Subcutaneous abdominal adipose tissue (tissue), 5 donors: ENCODE measurements around the gene DISP2.

Experiments
- H3K27ac ChIP-seq: one replicate; pipeline ENCODE4 v1.7.0; 2013; ENCODE audit warnings: low read depth, mild to moderate bottlenecking, inconsistent platforms, low read length, moderate library complexity
- H3K27me3 ChIP-seq, 5 donors: one replicate each; pipeline ENCODE4 v1.7.0; 2013; ENCODE audit warnings: low read length in 5 of 5, inconsistent platforms in 1 of 5; ENCODE audit not compliant: control insufficient read depth in 5 of 5, insufficient read depth in 4 of 5
- H3K36me3 ChIP-seq, 5 donors: one replicate each; pipeline ENCODE4 v1.7.0; 2013; ENCODE audit warnings: low read length in 5 of 5; ENCODE audit not compliant: control insufficient read depth in 5 of 5, insufficient read depth in 5 of 5
- H3K4me1 ChIP-seq, 5 donors: one replicate each; pipeline ENCODE4 v1.7.0; 2013; ENCODE audit warnings: low read length in 5 of 5, mild to moderate bottlenecking in 3 of 5, moderate library complexity in 1 of 5; ENCODE audit not compliant: control insufficient read depth in 5 of 5, insufficient read depth in 5 of 5
- H3K4me3 ChIP-seq, 5 donors: one replicate each; pipeline ENCODE4 v1.7.0; 2013; ENCODE audit warnings: low read length in 5 of 5, low read depth in 1 of 5
- H3K9ac ChIP-seq, 5 donors: one replicate each; pipeline ENCODE4 v1.7.0; 2013; ENCODE audit warnings: low read length in 5 of 5, mild to moderate bottlenecking in 4 of 5, moderate library complexity in 3 of 5
- H3K9me3 ChIP-seq, 5 donors: one replicate each; pipeline ENCODE4 v1.7.0; 2013; ENCODE audit warnings: low read length in 5 of 5; ENCODE audit not compliant: control insufficient read depth in 5 of 5
- donor health status: healthy.
- donor health status: healthy.
- donor health status: healthy.
- donor health status: healthy.
- donor health status: healthy.

DISP2 gene

DNA sequence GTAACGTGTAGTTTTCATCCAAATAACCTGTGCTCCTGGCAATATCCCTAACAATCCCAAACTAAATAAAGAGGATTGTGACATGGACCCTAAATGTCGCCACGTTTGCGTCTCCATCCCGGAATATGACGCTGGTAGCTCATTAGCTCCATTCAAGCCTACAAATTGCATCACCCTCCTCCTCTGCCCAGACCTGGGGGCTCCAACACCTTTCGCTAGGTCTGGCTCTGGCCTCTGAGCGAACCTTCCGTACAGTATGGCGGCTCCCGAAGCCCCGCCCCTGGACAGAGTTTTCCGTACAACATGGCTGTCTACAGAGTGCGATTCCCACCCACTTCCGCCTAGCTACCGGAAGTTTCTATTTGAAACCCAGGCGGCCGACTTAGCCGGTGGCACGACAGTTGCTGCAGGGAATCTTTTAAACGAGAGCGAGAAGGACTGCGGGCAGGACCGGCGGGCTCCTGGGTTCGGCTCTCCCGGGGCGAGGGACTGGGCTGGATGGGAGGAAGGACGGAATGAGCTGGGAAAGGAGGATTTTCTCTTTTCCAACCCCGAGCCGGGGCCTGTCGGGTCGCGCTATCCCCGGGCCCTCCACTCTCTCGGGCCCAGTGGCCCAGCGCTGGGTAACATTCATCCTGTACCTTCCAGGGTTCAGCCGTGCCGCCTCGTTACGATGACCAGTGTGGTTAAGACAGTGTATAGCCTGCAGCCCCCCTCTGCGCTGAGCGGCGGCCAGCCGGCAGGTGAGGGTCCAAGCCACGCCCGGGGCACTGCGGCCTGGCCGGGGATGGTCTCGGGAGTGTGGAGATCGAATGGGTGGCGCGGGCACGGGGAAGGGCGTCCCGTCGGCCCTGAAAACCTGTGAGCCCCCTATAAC lies 24.8 kb downstream of the DISP2 start, which contains the start of gene KNSTRN:
Gene KNSTRN, plus strand, starts transcription at position 142 of the 877 bp plus-strand sequence. Its CDS starts 115 bp downstream, at position 257.
- Histone ChIP-seq H3K36me3 (peaks cover 5 to 13% (median 9%) of the 10 kb centered on the region in 5 donors), H3K9me3 (no peaks in the 10 kb centered on the region), H3K9ac (peak within 1 kb of the TSS in 4 of 5 donors; percentile 82 to 94 (median 85)), H3K27me3 (no peaks in the 10 kb centered on the region), H3K27ac (no peak within 1 kb of the TSS), H3K4me3 (peak within 1 kb of the TSS; percentile 76 to 94 (median 88)), H3K4me1 (peaks cover 6 to 29% (median 24%) of the 10 kb centered on the region in 5 donors)

DNA sequence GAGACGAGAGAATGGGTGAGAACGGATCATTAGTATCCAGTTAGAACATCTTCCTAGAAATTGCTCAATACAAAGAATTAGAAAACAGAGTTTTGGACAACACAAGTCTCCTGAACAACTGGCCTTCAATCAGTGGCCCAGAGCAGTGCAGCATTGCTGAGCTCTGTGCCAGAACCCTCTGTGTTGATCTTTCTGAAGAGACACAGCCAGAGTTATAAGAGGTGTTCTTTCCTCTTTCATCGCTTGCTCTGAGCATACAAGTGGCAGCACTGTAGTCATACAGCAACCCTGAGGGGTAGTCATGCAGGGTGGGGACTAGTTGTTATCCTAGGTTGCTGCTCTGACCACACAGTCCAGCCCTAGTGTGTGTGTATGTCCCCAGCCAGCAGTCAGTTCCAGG lies 28.5 kb downstream of the DISP2 start:
- H3K27me3 ChIP-seq, result no peaks in the 10 kb centered on the region
- no peaks in the 10 kb centered on the region for H3K9me3 ChIP-seq
- H3K4me3 ChIP-seq, result no peak overlapping the region
- H3K27ac ChIP-seq, result no peak overlapping the region
- H3K9ac ChIP-seq, result no peak overlapping the region
- H3K4me1 ChIP-seq, result peaks cover 3 to 35% (median 27%) of the 10 kb centered on the region in 5 donors
- peaks cover 5 to 22% (median 13%) of the 10 kb centered on the region in 5 donors for H3K36me3 ChIP-seq

DNA sequence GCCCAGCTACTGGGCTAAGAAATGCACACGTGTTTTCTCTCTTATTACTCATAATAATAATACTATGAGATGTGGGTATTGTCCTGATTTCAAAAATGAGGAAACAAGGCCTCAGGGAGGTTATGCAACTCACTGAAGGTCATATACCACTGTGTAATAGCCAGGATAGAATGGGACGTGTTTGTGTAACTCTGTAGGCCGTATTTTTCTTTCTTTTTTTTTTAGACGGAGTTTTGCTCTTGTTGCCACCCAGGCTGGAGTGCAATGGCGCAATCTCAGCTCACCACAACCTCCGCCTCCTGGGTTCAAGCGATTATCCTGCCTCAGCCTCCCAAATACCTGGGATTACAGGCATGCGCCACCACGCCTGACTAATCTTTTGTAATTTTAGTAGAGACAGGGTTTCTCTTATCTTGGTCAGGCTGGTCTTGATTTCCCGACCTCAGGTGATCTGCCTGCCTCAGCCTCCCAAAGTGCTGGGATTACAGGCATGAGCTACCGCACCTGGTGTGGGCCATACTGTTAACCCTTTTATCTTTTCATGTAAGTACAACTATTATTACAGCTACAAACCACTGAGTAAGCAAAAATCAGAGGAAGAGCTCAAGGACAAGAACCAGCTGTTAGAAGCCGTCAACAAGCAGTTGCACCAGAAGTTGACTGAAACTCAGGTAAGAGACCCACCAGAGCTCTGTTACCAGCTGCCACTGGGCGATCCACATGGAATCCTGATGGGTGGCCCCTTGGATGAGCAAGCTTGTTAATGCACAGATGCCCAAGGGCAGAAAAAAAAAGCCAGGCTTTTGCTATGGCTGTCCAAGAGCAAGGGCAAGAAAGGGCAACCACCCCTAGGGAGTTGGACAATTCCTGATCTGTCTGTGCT lies 31.2 kb downstream of the DISP2 start:
- Histone ChIP-seq H3K27me3 (no peaks in the 10 kb centered on the region), H3K36me3 (peaks cover 16 to 35% (median 26%) of the 10 kb centered on the region in 5 donors), H3K4me1 (peaks cover 0 to 21% (median 11%) of the 10 kb centered on the region in 5 donors), H3K9me3 (no peaks in the 10 kb centered on the region), H3K9ac (peak overlapping the region in 1 of 5 donors; percentile 40), H3K27ac (peak overlapping the region; percentile 78), H3K4me3 (no peak overlapping the region)

DNA sequence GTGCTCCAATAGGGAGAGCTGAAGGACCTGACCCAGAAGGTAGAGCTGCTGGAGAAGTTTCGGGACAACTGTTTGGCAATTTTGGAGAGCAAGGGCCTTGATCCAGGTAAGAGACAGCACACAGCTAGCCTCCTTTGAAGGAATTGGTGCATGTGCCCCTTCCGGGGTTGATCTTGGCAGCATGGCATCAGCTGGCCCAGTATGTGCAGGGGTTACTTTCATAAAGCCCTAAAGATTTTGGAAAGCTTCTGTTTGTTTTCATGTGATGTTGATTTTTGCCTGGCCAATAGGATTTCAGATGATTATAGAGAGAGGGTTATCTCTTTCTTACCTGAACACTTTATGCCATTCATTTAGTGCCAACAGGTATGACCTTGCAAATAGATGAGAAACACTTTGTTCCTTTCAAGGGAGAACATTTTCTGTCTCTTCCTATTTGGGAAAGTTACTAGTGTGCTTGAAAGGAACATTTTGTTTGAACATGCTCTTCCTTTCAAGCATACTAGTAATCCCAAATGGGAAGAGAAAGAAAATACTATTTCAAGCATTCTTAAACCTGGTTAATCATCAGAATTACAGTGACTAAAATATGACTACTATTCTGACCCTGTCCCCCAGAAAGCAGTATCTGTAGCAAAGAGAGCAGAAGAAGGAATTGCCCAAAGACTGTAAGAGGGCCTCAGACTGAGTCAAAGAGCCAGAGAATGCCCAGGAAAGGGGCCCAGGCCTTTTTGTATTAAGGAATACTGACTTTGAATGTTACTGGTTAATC lies 32.0 kb downstream of the DISP2 start:
- Histone ChIP-seq H3K9ac (no peak overlapping the region), H3K27me3 (no peaks in the 10 kb centered on the region), H3K36me3 (peaks cover 16 to 35% (median 26%) of the 10 kb centered on the region in 5 donors), H3K4me3 (no peak overlapping the region), H3K27ac (peak overlapping the region; percentile 78), H3K9me3 (no peaks in the 10 kb centered on the region), H3K4me1 (peaks cover 0 to 21% (median 11%) of the 10 kb centered on the region in 5 donors)

DNA sequence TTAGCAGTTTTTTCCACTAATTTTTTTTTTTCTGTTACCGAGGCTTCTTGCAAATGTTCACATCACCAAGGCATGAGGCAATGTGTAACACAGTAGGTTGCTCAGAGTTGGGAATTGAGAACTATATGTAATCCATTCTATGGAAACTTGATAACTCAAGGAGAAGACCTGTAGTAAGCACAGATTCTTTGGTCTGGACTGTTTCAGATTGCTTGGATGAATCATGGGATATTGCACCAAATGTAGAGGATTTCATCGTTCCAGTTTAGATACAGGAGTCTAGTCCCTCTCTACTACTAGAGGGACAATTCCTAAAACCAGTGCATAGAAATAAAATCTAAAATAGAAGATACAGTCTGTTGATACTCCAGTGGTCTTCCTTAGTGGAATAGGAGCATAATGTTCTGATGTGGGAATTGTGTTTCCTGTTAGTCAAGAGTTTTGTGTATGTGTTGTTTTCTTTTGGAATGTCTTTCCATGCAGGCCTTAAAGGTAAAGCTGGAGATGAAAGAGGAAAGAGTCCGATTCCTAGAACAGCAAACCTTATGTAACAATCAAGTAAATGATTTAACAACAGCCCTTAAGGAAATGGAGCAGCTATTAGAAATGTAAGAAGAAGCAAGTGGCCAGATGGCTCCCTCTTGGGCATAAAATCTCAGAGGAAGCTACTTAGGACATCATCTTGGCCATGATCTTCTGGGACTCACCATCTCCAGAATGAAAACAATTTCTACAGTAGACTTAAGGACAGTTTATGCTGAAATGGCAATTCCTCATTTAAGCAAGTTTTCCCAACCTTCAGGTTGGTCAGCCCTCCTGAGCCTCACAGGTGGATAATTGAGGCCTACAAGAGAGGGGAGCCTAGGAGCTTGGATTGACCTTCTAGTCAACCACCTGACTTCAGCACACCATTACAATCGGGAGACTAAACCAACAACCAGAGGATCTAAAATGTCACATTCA lies 35.2 kb downstream of the DISP2 start:
- Histone ChIP-seq H3K4me3 (no peak overlapping the region), H3K9me3 (no peaks in the 10 kb centered on the region), H3K27me3 (no peaks in the 10 kb centered on the region), H3K9ac (no peak overlapping the region), H3K27ac (no peak overlapping the region), H3K4me1 (peaks cover 0 to 21% (median 14%) of the 10 kb centered on the region in 5 donors), H3K36me3 (peaks cover 11 to 22% (median 17%) of the 10 kb centered on the region in 5 donors)

DNA sequence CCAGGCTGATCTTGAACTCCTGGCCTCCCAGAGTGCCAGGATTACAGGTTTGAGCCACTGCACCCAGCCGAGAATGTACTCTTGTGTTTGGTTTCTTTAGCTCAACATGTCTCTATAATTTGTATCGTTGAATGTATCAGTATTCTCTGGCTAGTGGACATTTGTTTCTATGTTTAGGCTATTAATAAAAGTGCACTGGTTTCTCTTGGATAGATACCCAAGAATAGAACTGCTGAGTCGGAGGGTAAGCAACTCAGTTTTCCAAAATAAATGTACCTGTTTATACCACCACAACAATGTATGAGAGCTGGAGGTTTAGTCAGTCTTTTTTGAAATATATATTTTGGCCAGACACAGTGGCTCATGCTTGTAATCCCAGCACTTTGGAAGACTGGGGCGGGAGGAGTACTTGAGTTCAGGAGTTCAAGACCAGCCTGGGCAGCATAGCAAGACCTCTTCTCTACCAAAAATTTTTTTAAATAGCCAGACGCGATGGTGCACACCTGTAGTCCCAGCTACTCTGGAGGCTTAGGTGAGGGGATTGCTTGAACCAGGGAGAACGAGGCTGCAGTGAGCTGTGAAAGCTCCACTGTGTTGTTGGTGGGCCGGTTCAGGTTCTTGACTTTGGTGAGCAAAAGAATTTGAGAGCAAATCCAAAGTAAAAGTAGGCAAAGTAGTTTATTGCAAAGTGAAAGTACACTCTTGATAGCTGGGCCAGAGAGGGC lies 39.8 kb downstream of the DISP2 start:
- Histone ChIP-seq H3K4me1 (peaks cover 0 to 4% (median 0%) of the 10 kb centered on the region in 5 donors), H3K27me3 (no peaks in the 10 kb centered on the region), H3K9ac (no peak overlapping the region), H3K27ac (no peak overlapping the region), H3K36me3 (peaks cover 7 to 13% (median 9%) of the 10 kb centered on the region in 5 donors), H3K9me3 (no peaks in the 10 kb centered on the region), H3K4me3 (no peak overlapping the region)

DNA sequence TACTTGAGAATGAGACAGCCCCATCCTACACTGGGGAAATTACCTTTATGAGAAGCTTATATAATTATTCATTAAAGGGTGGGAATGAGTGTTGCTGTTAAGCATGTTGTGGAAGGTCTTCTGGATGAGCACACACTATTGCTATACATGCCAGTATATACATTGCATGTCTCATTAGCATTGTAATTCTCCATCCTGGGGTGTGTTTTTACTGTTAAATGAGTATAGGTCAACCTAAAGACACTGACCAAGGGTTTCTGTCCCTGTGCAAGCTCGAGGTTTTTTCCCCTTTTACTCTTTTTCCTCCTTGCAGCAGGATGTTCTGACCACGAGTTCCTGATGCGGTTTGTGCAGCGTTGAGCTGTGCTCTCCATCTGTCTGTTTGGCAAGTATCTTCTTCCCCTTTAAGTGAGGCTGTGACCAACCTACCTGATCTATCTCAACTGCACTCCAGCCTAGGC lies 40.4 kb downstream of the DISP2 start:
- no peaks in the 10 kb centered on the region for H3K27me3 ChIP-seq
- H3K36me3 ChIP-seq, result peaks cover 4 to 8% (median 5%) of the 10 kb centered on the region in 5 donors
- no peak overlapping the region for H3K9ac ChIP-seq
- H3K9me3 ChIP-seq, result no peaks in the 10 kb centered on the region
- no peak overlapping the region for H3K27ac ChIP-seq
- H3K4me1 ChIP-seq, result peaks cover 0 to 4% (median 0%) of the 10 kb centered on the region in 5 donors
- H3K4me3 ChIP-seq, result no peak overlapping the region

DNA sequence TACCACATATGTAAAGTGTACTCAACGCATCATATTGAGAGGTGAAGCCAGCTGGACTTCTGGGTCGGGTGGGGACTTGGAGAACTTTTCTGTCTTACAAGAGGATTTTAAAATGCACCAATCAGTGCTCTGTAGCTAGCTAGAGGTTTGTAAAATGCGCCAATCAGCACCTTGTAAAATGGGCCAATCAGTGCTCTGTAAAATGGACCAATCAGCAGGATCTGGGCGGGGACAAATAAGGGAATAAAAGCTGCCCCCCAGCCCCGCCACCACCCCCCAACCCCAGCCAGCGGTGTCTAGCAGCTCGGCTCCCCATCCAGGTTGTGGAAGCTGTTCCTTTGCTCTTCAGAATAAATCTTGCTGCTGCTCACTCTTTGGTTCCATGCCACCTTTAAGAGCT lies 41.4 kb downstream of the DISP2 start:
- no peaks in the 10 kb centered on the region for H3K36me3 ChIP-seq
- H3K9me3 ChIP-seq, result no peaks in the 10 kb centered on the region
- H3K4me1 ChIP-seq, result peaks cover 0 to 4% (median 0%) of the 10 kb centered on the region in 5 donors
- no peak overlapping the region for H3K4me3 ChIP-seq
- no peak overlapping the region for H3K9ac ChIP-seq
- H3K27me3 ChIP-seq, result no peaks in the 10 kb centered on the region
- H3K27ac ChIP-seq, result no peak overlapping the region
